NK-92 treated with Interleukin-12 subunit alpha and Interleukin-12 subunit beta, amount 100 ng/mL, for 24 hours (cell line): ENCODE results near the gene ABTB2.

Experiments used
- DNase-seq: peaks from one replicate; lab custom pipeline; 2025; lab: John Stamatoyannopoulos, UW

ABTB2 gene

GRCh38 chr11:34166806-34167740 is 190.7 kb downstream of the ABTB2 start:
- DNase-seq: no peak

- DNase-seq: no peak
Observed at GRCh38 chr11:34165786-34166555, 191.8 kb downstream of the ABTB2 start.

GRCh38 chr11:34165121-34165520 is 192.7 kb downstream of the ABTB2 start:
- DNase-seq: no peak

- DNase-seq: no peak
Observed at GRCh38 chr11:34162856-34163255, 195.0 kb downstream of the ABTB2 start.

GRCh38 chr11:34162493-34162820 is 195.4 kb downstream of the ABTB2 start:
- DNase-seq: no peak

GRCh38 chr11:34161812-34162492 is 195.9 kb downstream of the ABTB2 start:
- peak; percentile 30 for DNase-seq

GRCh38 chr11:34161361-34161760 is 196.4 kb downstream of the ABTB2 start:
- no peak for DNase-seq

GRCh38 chr11:34160791-34161190 is 197.0 kb downstream of the ABTB2 start:
- DNase-seq: no peak

- DNase-seq: no peak
Observed at GRCh38 chr11:34160049-34160721, 197.6 kb downstream of the ABTB2 start.

- DNase-seq: no peak
Observed at GRCh38 chr11:34158661-34159060, 199.1 kb downstream of the ABTB2 start.

- DNase-seq: no peak
Observed at GRCh38 chr11:34157163-34157562, 200.6 kb downstream of the ABTB2 start.

GRCh38 chr11:34155757-34156062 is 202.1 kb downstream of the ABTB2 start:
- no peak for DNase-seq

- no peak for DNase-seq
Observed at GRCh38 chr11:34155057-34155756, 202.6 kb downstream of the ABTB2 start.

GRCh38 chr11:34154059-34154875 is 203.5 kb downstream of the ABTB2 start:
- DNase-seq: no peak

GRCh38 chr11:34151916-34152845 is 205.6 kb downstream of the ABTB2 start:
- no peak for DNase-seq

GRCh38 chr11:34151166-34151565 is 206.6 kb downstream of the ABTB2 start:
- DNase-seq: no peak

- no peak for DNase-seq
Observed at GRCh38 chr11:34150494-34151151, 207.2 kb downstream of the ABTB2 start.

- DNase-seq: no peak
Observed at GRCh38 chr11:34149786-34150185, 208.0 kb downstream of the ABTB2 start.

- no peak for DNase-seq
Observed at GRCh38 chr11:34149274-34149673, 208.5 kb downstream of the ABTB2 start.
